HepG2 (cell line): ENCODE measurements around the gene CPNE4. TPM values are rescaled to one million over a fixed set of nuclear protein-coding genes. Genes with fewer than 3 reads are reported as not detected.

ENCODE experiments used
- ATAC-seq: fragments of 200-7000 bp; cut with Tn5 transposase; 3 replicates; pipeline ENCODE4 v1.9.1; 2020; ENCODE audit warnings: mild to moderate bottlenecking, moderate library complexity
- BruUV-seq: library from RNA; stranded (reverse); fragments of 400-500 nt; replicated peaks from 2 replicates; lab custom pipeline; 2021; lab: Mats Ljungman, UMichigan
- CTCF ChIA-PET: fragments of 300-600 bp; formaldehyde crosslinking; extraction: SDS; loops from one replicate; lab custom pipeline; 2021; ENCODE audit warnings: low total read pairs, inconsistent platforms, low intra/inter-chr PET ratio; lab: Yijun Ruan, JAX
- POLR2A ChIA-PET: fragments of 350-600 bp; sonication (Branson Sonifier 250); formaldehyde crosslinking; loops from one replicate; lab custom pipeline; 2020; ENCODE audit warnings: antibody characterized with exemption, inconsistent platforms; lab: Yijun Ruan, JAX
- DNase-seq: peaks from one replicate; pipeline ENCODE4 v3.0.0-alpha.2; 2015; ENCODE audit warnings: low spot score
- FAIRE-seq: peaks from 3 replicates; lab custom pipeline; 2011; peaks lifted over from hg19 to GRCh38; lab: Jason Lieb, UNC
- H2AFZ ChIP-seq: one replicate; pipeline ENCODE4 v1.6.1; 2011; ENCODE audit warnings: low read length, inconsistent platforms
- H3K27ac ChIP-seq: fragments of 300-600 bp; 3 replicates; pipeline ENCODE4 v1.8.0; 2011; ENCODE audit warnings: mixed run types, mild to moderate bottlenecking, mixed read lengths, low read length, inconsistent platforms; ENCODE audit not compliant: insufficient read depth; ENCODE audit errors: extremely low read length
- H3K27me3 ChIP-seq, 2 experiments: fragments of 200-600 bp in 1 of 2; 2 replicates in 1 of 2; 3 replicates in 1 of 2; pipeline versions ENCODE4 v1.6.0 to v1.8.0; 2011; ENCODE audit warnings: low read length in 2 of 2, mild to moderate bottlenecking in 2 of 2, moderate library complexity in 2 of 2, inconsistent platforms in 1 of 2; ENCODE audit not compliant: insufficient read depth in 2 of 2, control insufficient read depth in 1 of 2
- H3K36me3 ChIP-seq, 2 experiments: fragments of 200-600 bp in 1 of 2; replicated peaks in 1 of 2; 2 replicates in 1 of 2; 3 replicates in 1 of 2; pipeline versions ENCODE4 v1.5.1 to v1.8.0; 2011; ENCODE audit warnings: low read length in 2 of 2, inconsistent platforms in 1 of 2; ENCODE audit not compliant: insufficient read depth in 2 of 2, control insufficient read depth in 1 of 2
- H3K4me1 ChIP-seq: 2 replicates; pipeline ENCODE4 v1.5.1; 2012; ENCODE audit warnings: low read length, inconsistent platforms; ENCODE audit not compliant: insufficient read depth
- H3K4me2 ChIP-seq: 2 replicates; pipeline ENCODE4 v1.6.0; 2011; ENCODE audit warnings: low read depth, low read length, inconsistent platforms
- H3K4me3 ChIP-seq, 3 experiments: fragments of 200-600 bp in 1 of 3; sonication (generic), shearing (Covaris generic) in 1 of 3; replicated peaks in 1 of 3; 2 replicates each; pipeline ENCODE4 v1.5.1; 2011 to 2016; ENCODE audit warnings: low read length in 3 of 3, inconsistent platforms in 2 of 3, low read depth in 2 of 3, mild to moderate bottlenecking in 2 of 3, control low read depth in 1 of 3, mixed read lengths in 1 of 3; ENCODE audit not compliant: insufficient read depth in 1 of 3
- H3K79me2 ChIP-seq: one replicate; pipeline ENCODE4 v1.6.1; 2011; ENCODE audit warnings: low read length, inconsistent platforms; ENCODE audit not compliant: insufficient read depth
- H3K9ac ChIP-seq: 2 replicates; pipeline ENCODE4 v1.6.0; 2011; ENCODE audit warnings: mild to moderate bottlenecking, low read depth, low read length, inconsistent platforms; ENCODE audit not compliant: insufficient read depth
- H3K9me3 ChIP-seq: 2 replicates; pipeline ENCODE4 v1.5.1; 2012; ENCODE audit warnings: mild to moderate bottlenecking, low read length
- H4K20me1 ChIP-seq: 2 replicates; pipeline ENCODE4 v1.6.0; 2011; ENCODE audit warnings: inconsistent platforms, mild to moderate bottlenecking, low read length, moderate library complexity; ENCODE audit not compliant: insufficient read depth
- EZH2 ChIP-seq: conservative IDR thresholded peaks from 2 replicates; pipeline ENCODE4 v1.6.1; 2012; ENCODE audit warnings: mild to moderate bottlenecking, low read depth, low read length, moderate library complexity
- MAX ChIP-seq: IDR thresholded peaks from 2 replicates; pipeline ENCODE4 v1.6.1; 2012; ENCODE audit warnings: inconsistent platforms
- MYC ChIP-seq: sonication (generic); formaldehyde crosslinking; IDR thresholded peaks from 2 replicates; pipeline ENCODE4 v1.9.0; 2021; ENCODE audit warnings: missing genetic modification reagents, borderline replicate concordance
- RAD21 ChIP-seq: fragments of 450-650 bp; formaldehyde crosslinking; IDR thresholded peaks from 2 replicates; pipeline ENCODE4 v1.5.0; 2020; ENCODE audit warnings: mild to moderate bottlenecking
- SALL2 ChIP-seq: sonication (generic); formaldehyde crosslinking; IDR thresholded peaks from 2 replicates; pipeline ENCODE4 v1.8.1; 2023; ENCODE audit warnings: mild to moderate bottlenecking, missing genetic modification reagents, inconsistent platforms
- ZNF468 ChIP-seq: sonication (generic); formaldehyde crosslinking; IDR thresholded peaks from 2 replicates; pipeline ENCODE4 v1.8.0; 2022; ENCODE audit warnings: mild to moderate bottlenecking, moderate library complexity, missing genetic modification reagents
- ZNF552 ChIP-seq: sonication (generic); formaldehyde crosslinking; IDR thresholded peaks from 2 replicates; pipeline ENCODE4 v1.9.0; 2022; ENCODE audit warnings: missing genetic modification reagents, mild to moderate bottlenecking, borderline replicate concordance
- ZNF720 ChIP-seq: sonication (generic); formaldehyde crosslinking; IDR thresholded peaks from 2 replicates; pipeline ENCODE4 v1.4.0; 2020; ENCODE audit warnings: missing genetic modification reagents
- WGBS: methylation state at CpG from one replicate; pipeline ENCODE4 v1.1.6; 2017; ENCODE audit warnings: low lambda C conversion rate; 5-methylcytosine and 5-hydroxymethylcytosine counted together
- in situ Hi-C: cut with HindIII; loops from 2 replicates; pipeline ENCODE4 v1.10.0; 2017; ENCODE audit warnings: low pct_unique_long_range_greater_than_20kb; ENCODE audit not compliant: extremely low pct_ligation_motif_present
- intact Hi-C: fragments of 100-400 bp; cut with micrococcal nuclease; formaldehyde crosslinking; loops from one replicate; pipeline ENCODE4 v1.10.0; 2022; ENCODE audit not compliant: unreplicated experiment
- polyA plus RNA-seq, 8 experiments: library from polyadenylated mRNA; depleted of rRNA in 3 of 8; stranded (reverse) in 7 of 8; unstranded in 1 of 8; fragments of >200 nt; fragmentation: Illumina TruSeq in 4 of 8; extraction: Trizol in 4 of 8; gene quantifications; 2 replicates each; pipeline versions ENCODE4 v1.2.1 to v1.2.3, GENCODE V29; 2011 to 2016; ENCODE audit warnings: low read depth in 4 of 8, missing spikeins in 1 of 8, mixed read lengths in 1 of 8; ENCODE audit not compliant: insufficient read depth in 1 of 8
- total RNA-seq, 5 experiments: library from RNA; depleted of rRNA; stranded (reverse); fragments of >200 nt; fragmentation: Illumina TruSeq; extraction: Trizol; gene quantifications; 2 replicates each; pipeline ENCODE4 v1.2.3, GENCODE V29; 2016; ENCODE audit warnings: low read depth in 1 of 5
- TF ChIP-seq, protein P1 (sequence below): sonication (generic); formaldehyde crosslinking; IDR thresholded peaks from 2 replicates; pipeline ENCODE4 v1.4.0; 2020; ENCODE audit warnings: mild to moderate bottlenecking, missing genetic modification reagents
- TF ChIP-seq, protein P2 (sequence below), 2 experiments: fragments of 450-650 bp in 1 of 2; sonication (generic) in 1 of 2; formaldehyde crosslinking; IDR thresholded peaks; 2 replicates each; pipeline versions ENCODE4 v1.5.0 to v1.8.0; 2020 to 2022; ENCODE audit warnings: mild to moderate bottlenecking in 1 of 2, missing genetic modification reagents in 1 of 2
- TF ChIP-seq, protein P3 (sequence below): sonication (generic); formaldehyde crosslinking; IDR thresholded peaks from 2 replicates; pipeline ENCODE4 v1.8.0; 2023; ENCODE audit warnings: mild to moderate bottlenecking, missing genetic modification reagents

The CPNE4 gene
- total and polyA plus RNA-seq, 2 of the 13 experiments (the other 11 are each of a cell fraction or from before 2014, with no cell fraction given), result not detected

GRCh38 chr3:131733086-131733841 is 301.6 kb downstream of the CPNE4 start:
- intact Hi-C loops, result no loop called here
- WGBS, result 18% methylated on average over 5 of the region's 5 CpGs
- POLR2A ChIA-PET, result no interaction called here

GRCh38 chr3:131731709-131732108 is 303.1 kb downstream of the CPNE4 start:
- CTCF ChIA-PET, result no interaction called here
- no peak overlapping the region for H2AFZ ChIP-seq
- TF ChIP-seq ZNF552 (CRISPR knock-in tag) (no peak), ZNF720 (CRISPR knock-in tag) (no peak), MYC (CRISPR knock-in tag) (no peak), MAX (no peak), ZNF468 (no peak), EZH2 (no peak), SALL2 (CRISPR knock-in tag) (no peak)
- TF ChIP-seq, protein P1, sequence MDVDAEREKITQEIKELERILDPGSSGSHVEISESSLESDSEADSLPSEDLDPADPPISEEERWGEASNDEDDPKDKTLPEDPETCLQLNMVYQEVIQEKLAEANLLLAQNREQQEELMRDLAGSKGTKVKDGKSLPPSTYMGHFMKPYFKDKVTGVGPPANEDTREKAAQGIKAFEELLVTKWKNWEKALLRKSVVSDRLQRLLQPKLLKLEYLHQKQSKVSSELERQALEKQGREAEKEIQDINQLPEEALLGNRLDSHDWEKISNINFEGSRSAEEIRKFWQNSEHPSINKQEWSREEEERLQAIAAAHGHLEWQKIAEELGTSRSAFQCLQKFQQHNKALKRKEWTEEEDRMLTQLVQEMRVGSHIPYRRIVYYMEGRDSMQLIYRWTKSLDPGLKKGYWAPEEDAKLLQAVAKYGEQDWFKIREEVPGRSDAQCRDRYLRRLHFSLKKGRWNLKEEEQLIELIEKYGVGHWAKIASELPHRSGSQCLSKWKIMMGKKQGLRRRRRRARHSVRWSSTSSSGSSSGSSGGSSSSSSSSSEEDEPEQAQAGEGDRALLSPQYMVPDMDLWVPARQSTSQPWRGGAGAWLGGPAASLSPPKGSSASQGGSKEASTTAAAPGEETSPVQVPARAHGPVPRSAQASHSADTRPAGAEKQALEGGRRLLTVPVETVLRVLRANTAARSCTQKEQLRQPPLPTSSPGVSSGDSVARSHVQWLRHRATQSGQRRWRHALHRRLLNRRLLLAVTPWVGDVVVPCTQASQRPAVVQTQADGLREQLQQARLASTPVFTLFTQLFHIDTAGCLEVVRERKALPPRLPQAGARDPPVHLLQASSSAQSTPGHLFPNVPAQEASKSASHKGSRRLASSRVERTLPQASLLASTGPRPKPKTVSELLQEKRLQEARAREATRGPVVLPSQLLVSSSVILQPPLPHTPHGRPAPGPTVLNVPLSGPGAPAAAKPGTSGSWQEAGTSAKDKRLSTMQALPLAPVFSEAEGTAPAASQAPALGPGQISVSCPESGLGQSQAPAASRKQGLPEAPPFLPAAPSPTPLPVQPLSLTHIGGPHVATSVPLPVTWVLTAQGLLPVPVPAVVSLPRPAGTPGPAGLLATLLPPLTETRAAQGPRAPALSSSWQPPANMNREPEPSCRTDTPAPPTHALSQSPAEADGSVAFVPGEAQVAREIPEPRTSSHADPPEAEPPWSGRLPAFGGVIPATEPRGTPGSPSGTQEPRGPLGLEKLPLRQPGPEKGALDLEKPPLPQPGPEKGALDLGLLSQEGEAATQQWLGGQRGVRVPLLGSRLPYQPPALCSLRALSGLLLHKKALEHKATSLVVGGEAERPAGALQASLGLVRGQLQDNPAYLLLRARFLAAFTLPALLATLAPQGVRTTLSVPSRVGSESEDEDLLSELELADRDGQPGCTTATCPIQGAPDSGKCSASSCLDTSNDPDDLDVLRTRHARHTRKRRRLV (CRISPR knock-in tag), result no peak

More at GRCh38 chr3:131733086-131733841, 301.6 kb downstream of the CPNE4 start:
- CTCF ChIA-PET, result no interaction called here
- no peaks in the 10 kb centered on the region for H3K4me1 ChIP-seq
- no peak overlapping the region for H3K4me3 ChIP-seq
- DNase-seq (no peak), ATAC-seq (no peak), FAIRE-seq (no peak)
- H3K4me2 ChIP-seq, result no peak overlapping the region
- no peaks in the 10 kb centered on the region for H3K9me3 ChIP-seq
- H3K79me2 ChIP-seq, result no peaks in the 10 kb centered on the region
- H3K36me3 ChIP-seq, result no peaks in the 10 kb centered on the region
- in situ Hi-C loops, result no loop called here
- H3K27ac ChIP-seq, result no peak overlapping the region
- TF ChIP-seq, protein P2, sequence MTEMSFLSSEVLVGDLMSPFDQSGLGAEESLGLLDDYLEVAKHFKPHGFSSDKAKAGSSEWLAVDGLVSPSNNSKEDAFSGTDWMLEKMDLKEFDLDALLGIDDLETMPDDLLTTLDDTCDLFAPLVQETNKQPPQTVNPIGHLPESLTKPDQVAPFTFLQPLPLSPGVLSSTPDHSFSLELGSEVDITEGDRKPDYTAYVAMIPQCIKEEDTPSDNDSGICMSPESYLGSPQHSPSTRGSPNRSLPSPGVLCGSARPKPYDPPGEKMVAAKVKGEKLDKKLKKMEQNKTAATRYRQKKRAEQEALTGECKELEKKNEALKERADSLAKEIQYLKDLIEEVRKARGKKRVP (CRISPR knock-in tag; IDR thresholded peaks at IDR 0.05), result no peak
- no peak for TF ChIP-seq RAD21 (CRISPR knock-in tag)
- TF ChIP-seq, protein P3, sequence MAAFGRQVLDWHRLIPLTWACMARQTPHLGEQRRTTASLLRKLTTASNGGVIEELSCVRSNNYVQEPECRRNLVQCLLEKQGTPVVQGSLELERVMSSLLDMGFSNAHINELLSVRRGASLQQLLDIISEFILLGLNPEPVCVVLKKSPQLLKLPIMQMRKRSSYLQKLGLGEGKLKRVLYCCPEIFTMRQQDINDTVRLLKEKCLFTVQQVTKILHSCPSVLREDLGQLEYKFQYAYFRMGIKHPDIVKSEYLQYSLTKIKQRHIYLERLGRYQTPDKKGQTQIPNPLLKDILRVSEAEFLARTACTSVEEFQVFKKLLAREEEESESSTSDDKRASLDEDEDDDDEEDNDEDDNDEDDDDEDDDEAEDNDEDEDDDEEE (CRISPR knock-in tag), result no peak
- no peaks in the 10 kb centered on the region for H4K20me1 ChIP-seq
- no TSS peak for BruUV-seq
- H3K9ac ChIP-seq, result no peak overlapping the region
- no peak overlapping the region for H2AFZ ChIP-seq
- H3K27me3 ChIP-seq, result no peaks in the 10 kb centered on the region

More at GRCh38 chr3:131731709-131732108, 303.1 kb downstream of the CPNE4 start:
- FAIRE-seq (no peak), ATAC-seq (no peak), DNase-seq (no peak)
- no peaks in the 10 kb centered on the region for H3K27me3 ChIP-seq
- no peaks in the 10 kb centered on the region for H3K36me3 ChIP-seq
- no peak overlapping the region for H3K4me2 ChIP-seq
- no peaks in the 10 kb centered on the region for H3K9me3 ChIP-seq
- no peaks in the 10 kb centered on the region for H3K4me1 ChIP-seq
- H4K20me1 ChIP-seq, result no peaks in the 10 kb centered on the region
- no peak overlapping the region for H3K9ac ChIP-seq
- H3K27ac ChIP-seq, result no peak overlapping the region
- BruUV-seq, result no TSS peak
- POLR2A ChIA-PET, result no interaction called here
- intact Hi-C loops, result no loop called here
- H3K4me3 ChIP-seq, result no peak overlapping the region
- no peaks in the 10 kb centered on the region for H3K79me2 ChIP-seq
- in situ Hi-C loops, result no loop called here
- 0% methylated on average over 2 of the region's 2 CpGs for WGBS
